CD4-positive, alpha-beta T cell treated with Interferon gamma for 1 hour (primary cell): ENCODE results near the gene CCNT2.
A peak's percentile ranks its signal among the peaks of the same experiment; 100 is the strongest.
"Not testable (repeated sequence)": the region's sequence is repeated elsewhere in the genome, so short reads cannot be mapped to it uniquely, and the experiment has no call there.

Experiments
- DNase-seq: peaks from one replicate; pipeline ENCODE4 v3.0.0-alpha.2; 2020

Gene CCNT2

GRCh38 chr2:134919341-134920210 lies 954 bp downstream of the CCNT2 start:
- peak; percentile 27 for DNase-seq

- no peak for DNase-seq
Observed at GRCh38 chr2:134924912-134925311, 6.3 kb downstream of the CCNT2 start.

GRCh38 chr2:134926231-134926931 lies 7.8 kb downstream of the CCNT2 start:
- DNase-seq = no peak

- no peak for DNase-seq
Observed at GRCh38 chr2:134927195-134927594, 8.6 kb downstream of the CCNT2 start.

- DNase-seq = no peak
Observed at GRCh38 chr2:134932864-134933526, 14.4 kb downstream of the CCNT2 start.

- no peak for DNase-seq
Observed at GRCh38 chr2:134933732-134934131, 15.1 kb downstream of the CCNT2 start.

GRCh38 chr2:134934150-134934549 lies 15.5 kb downstream of the CCNT2 start:
- DNase-seq = no peak

- no peak for DNase-seq
Observed at GRCh38 chr2:134934641-134935040, 16.0 kb downstream of the CCNT2 start.

GRCh38 chr2:134936691-134937090 lies 18.1 kb downstream of the CCNT2 start:
- DNase-seq = no peak

GRCh38 chr2:134943540-134943939 lies 24.9 kb downstream of the CCNT2 start:
- DNase-seq = no peak

- DNase-seq = no peak
Observed at GRCh38 chr2:134944975-134945374, 26.4 kb downstream of the CCNT2 start.

GRCh38 chr2:134946073-134946472 lies 27.5 kb downstream of the CCNT2 start:
- no peak for DNase-seq

- no peak for DNase-seq
Observed at GRCh38 chr2:134949981-134950708, 31.5 kb downstream of the CCNT2 start.

GRCh38 chr2:134950886-134951285 lies 32.3 kb downstream of the CCNT2 start:
- no peak for DNase-seq

GRCh38 chr2:134952608-134953007 lies 34.0 kb downstream of the CCNT2 start:
- DNase-seq = no peak

GRCh38 chr2:134954065-134954464 lies 35.4 kb downstream of the CCNT2 start:
- DNase-seq = no peak

- no peak for DNase-seq
Observed at GRCh38 chr2:134955744-134956143, 37.1 kb downstream of the CCNT2 start.

GRCh38 chr2:134957477-134957876 lies 38.9 kb downstream of the CCNT2 start:
- no peak for DNase-seq

GRCh38 chr2:134967166-134967565 lies 48.5 kb downstream of the CCNT2 start:
- not testable (repeated sequence) for DNase-seq

GRCh38 chr2:134973241-134974138 lies 54.9 kb downstream of the CCNT2 start:
- DNase-seq = no peak

GRCh38 chr2:134975281-134976009 lies 56.8 kb downstream of the CCNT2 start:
- DNase-seq = peak; percentile 1
